Right kidney (tissue), 1 donor: ENCODE data around the gene ATG2B.

Source experiments
- DNase-seq: peaks from one replicate; pipeline ENCODE4 v3.0.0-alpha.2; 2016

Gene ATG2B

GRCh38 chr14:96271421-96271762 is 91.7 kb downstream of the ATG2B start:
- DNase-seq, result no peak

GRCh38 chr14:96270565-96271420 is 92.3 kb downstream of the ATG2B start:
- no peak for DNase-seq

- DNase-seq, result no peak
Observed at GRCh38 chr14:96269359-96269710, 93.8 kb downstream of the ATG2B start.

- DNase-seq, result peak; percentile 28
Observed at GRCh38 chr14:96268431-96269358, 94.4 kb downstream of the ATG2B start.

GRCh38 chr14:96267916-96268315 is 95.2 kb downstream of the ATG2B start:
- no peak for DNase-seq

GRCh38 chr14:96267336-96267735 is 95.8 kb downstream of the ATG2B start:
- no peak for DNase-seq

- no peak for DNase-seq
Observed at GRCh38 chr14:96265383-96266095, 97.6 kb downstream of the ATG2B start.

GRCh38 chr14:96264853-96265252 is 98.3 kb downstream of the ATG2B start:
- no peak for DNase-seq

DNA sequence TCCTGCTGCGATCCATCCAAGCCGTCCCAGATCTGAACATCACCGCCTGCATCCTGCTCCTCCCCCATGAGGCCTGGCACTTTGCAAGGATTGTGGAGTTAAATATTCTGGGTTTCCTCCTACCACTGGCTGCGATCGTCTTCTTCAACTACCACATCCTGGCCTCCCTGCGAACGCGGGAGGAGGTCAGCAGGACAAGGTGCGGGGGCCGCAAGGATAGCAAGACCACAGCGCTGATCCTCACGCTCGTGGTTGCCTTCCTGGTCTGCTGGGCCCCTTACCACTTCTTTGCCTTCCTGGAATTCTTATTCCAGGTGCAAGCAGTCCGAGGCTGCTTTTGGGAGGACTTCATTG is 99.0 kb downstream of the ATG2B start:
- no peak for DNase-seq

GRCh38 chr14:96263347-96264199 is 99.6 kb downstream of the ATG2B start:
- no peak for DNase-seq

- DNase-seq, result no peak
Observed at GRCh38 chr14:96261772-96262655, 101.1 kb downstream of the ATG2B start.

- DNase-seq, result no peak
Observed at GRCh38 chr14:96261053-96261452, 102.1 kb downstream of the ATG2B start.

DNA sequence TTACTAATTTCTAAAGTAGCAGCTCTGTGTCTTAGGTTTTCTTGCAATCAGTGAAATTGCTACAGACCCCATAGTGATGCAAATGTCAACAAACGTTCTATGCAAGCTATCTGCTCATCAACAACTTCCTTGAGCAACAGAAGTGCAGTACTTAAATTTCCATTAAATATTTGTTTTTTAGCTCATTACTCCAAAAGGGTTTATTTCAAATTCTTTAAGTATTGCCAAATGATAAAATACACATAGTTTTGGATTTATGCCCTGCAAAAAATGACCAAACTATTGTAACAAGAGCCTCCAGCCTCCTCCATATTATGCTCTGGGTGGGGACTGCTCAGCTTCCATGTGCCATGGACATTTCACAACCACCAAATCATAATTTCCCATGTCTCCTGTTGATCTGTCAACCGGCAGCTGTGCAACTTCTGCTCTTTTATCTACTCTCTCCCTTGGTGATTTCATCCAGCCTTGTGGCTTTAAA is 102.8 kb downstream of the ATG2B start:
- no peak for DNase-seq

DNA sequence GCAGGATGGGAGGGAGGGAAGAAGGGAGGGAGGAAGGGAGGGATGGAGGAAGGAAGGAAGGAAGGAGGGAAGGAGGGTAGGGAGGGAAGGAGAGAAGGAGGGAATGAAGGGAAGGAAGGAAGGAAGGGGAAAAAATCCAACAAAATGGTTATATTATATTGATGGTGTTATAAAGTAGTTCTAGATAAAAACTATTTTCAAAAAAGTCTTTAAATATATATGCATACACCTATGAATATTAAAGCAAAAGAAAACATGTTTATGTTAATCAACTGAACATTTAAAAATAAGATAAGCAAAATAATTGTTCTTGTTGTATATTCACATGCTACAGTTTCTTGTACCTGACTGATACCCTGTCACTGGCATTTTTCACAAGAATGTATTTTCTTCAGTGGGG is 105.2 kb downstream of the ATG2B start:
- DNase-seq, result no peak

GRCh38 chr14:96257056-96257455 is 106.1 kb downstream of the ATG2B start:
- DNase-seq, result no peak

GRCh38 chr14:96256407-96256806 is 106.7 kb downstream of the ATG2B start:
- no peak for DNase-seq

DNA sequence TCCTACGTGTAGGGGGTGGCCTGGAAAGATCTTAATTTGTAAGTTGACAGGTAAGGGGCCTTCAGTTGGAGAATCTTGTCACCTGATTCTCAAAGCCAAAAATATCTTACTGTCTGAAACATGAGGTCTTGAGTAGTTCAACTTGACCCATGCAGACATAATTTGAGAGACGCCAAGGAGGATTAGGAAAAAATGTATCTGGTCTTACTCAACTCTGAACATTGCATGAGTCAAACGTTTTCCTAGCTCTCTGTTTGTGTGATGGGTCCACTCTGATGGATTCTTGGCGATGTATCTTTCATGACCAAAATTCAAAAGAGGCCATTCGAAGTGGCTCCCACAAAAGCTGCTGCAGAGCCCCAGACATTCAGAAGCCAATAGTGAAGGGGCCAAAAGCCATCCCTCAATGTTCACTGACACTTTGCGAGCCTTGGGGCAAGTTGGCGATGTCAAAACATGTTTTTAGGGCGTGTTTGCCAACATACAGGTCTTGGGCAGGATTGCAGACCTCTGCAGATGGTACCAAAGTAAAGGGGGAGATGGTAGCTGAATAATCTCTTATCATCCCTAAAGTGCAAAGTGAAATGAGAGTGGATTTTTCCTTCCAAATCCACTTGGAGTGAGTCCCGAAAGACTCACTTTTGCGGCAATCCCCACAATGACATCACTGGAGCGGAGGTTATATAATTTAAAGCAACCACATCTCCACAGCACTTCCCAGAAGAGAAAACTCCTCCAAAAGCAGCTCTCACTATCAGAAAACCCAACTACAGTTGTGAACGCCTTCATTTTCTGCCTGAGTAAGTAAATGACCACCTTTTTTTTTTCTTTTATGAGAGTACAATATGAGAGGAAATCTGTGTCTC is 107.4 kb downstream of the ATG2B start, which contains the start of gene BDKRB1:
Gene BDKRB1, plus strand, starts transcription at position 710 of the 866 bp plus-strand sequence. CDS start 7,473 bp downstream, outside the sequence.
- no peak for DNase-seq

- DNase-seq, result no peak
Observed at GRCh38 chr14:96254687-96255086, 108.5 kb downstream of the ATG2B start.

DNA sequence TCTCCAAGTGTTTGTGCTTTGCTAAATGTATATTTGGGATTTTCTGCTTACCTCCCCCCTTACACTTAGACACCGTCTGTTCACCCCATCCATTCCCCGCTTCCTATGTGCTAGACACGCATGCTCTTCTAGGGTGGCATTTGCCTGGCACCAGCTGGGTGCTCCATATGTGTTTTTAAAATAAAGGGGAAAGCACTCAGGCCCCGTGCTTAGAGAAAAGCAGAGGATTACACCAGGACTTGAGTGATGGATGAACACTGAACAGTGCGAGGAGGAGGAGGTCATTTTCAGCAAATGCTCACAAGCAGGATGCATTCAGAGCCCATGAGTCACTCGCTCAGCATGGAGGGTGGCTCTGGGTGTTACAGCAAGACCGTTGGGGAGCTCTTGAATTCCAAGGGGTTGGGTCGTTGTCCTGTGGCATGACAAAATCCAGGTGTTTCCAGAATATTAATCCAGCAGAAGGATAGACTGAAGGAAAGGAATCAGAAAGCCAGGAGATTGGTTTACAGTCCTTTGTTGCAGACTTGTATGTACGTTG is 110.1 kb downstream of the ATG2B start:
- no peak for DNase-seq
